Ishikawa (cell line): Measurements from ENCODE around the gene PRX.

Experiments
- CEBPB ChIP-seq: IDR thresholded peaks from 2 replicates; pipeline ENCODE4 v1.6.1; 2012
- CREB1 ChIP-seq: IDR thresholded peaks from 2 replicates; pipeline ENCODE4 v1.6.1; 2012; ENCODE audit warnings: low read depth
- EGR1 ChIP-seq: IDR thresholded peaks from 2 replicates; pipeline ENCODE4 v1.6.1; 2012
- EP300 ChIP-seq: IDR thresholded peaks from 2 replicates; pipeline ENCODE4 v1.6.1; 2012; ENCODE audit warnings: borderline replicate concordance
- FOXM1 ChIP-seq: IDR thresholded peaks from 2 replicates; pipeline ENCODE4 v1.6.1; 2012; ENCODE audit warnings: low read depth, borderline replicate concordance
- NFIC ChIP-seq: IDR thresholded peaks from 2 replicates; pipeline ENCODE4 v1.6.1; 2012
- RAD21 ChIP-seq: IDR thresholded peaks from 2 replicates; pipeline ENCODE4 v1.6.1; 2012; ENCODE audit warnings: low read depth
- REST ChIP-seq: IDR thresholded peaks from 2 replicates; pipeline ENCODE4 v1.6.1; 2012; ENCODE audit warnings: low read depth, mild to moderate bottlenecking
- TAF1 ChIP-seq: IDR thresholded peaks from 2 replicates; pipeline ENCODE4 v1.6.1; 2012; ENCODE audit warnings: low read depth, mild to moderate bottlenecking
- TCF12 ChIP-seq: IDR thresholded peaks from 2 replicates; pipeline ENCODE4 v1.6.1; 2012; ENCODE audit warnings: low read depth
- TEAD4 ChIP-seq: IDR thresholded peaks from 2 replicates; pipeline ENCODE4 v1.6.1; 2012
- USF1 ChIP-seq: IDR thresholded peaks from 2 replicates; pipeline ENCODE4 v1.6.1; 2012
- YY1 ChIP-seq: IDR thresholded peaks from 2 replicates; pipeline ENCODE4 v1.6.1; 2012; ENCODE audit warnings: low read depth
- ZBTB7A ChIP-seq: IDR thresholded peaks from 2 replicates; pipeline ENCODE4 v1.6.1; 2012; ENCODE audit warnings: low read depth
- TF ChIP-seq, protein P1 (sequence below): IDR thresholded peaks from 2 replicates; pipeline ENCODE4 v1.6.1; 2012

PRX gene

GRCh38 chr19:40431698-40432097 lies 18.5 kb upstream of the PRX start:
- TF ChIP-seq USF1 (no peak), CREB1 (no peak), TEAD4 (no peak), EP300 (no peak), TAF1 (no peak), EGR1 (no peak), CEBPB (no peak), ZBTB7A (no peak)
- TF ChIP-seq, protein P1, sequence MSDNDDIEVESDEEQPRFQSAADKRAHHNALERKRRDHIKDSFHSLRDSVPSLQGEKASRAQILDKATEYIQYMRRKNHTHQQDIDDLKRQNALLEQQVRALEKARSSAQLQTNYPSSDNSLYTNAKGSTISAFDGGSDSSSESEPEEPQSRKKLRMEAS: no peak

- TF ChIP-seq FOXM1: no peak
- TF ChIP-seq, protein P1: peak; percentile 32; the same call in 1 of the 2 replicates
- TF ChIP-seq CREB1: no peak; the same call in 1 of the 2 replicates
- no peak; the same call in 1 of the 2 replicates for TF ChIP-seq USF1
- TF ChIP-seq TEAD4: no peak
- no peak for TF ChIP-seq REST
- no peak for TF ChIP-seq CEBPB
- peak; percentile 86 for TF ChIP-seq TAF1
- 0 out of 2 replicates have a peak, but pooled peaks have one; percentile 43 for TF ChIP-seq YY1
- no peak for TF ChIP-seq RAD21
- TF ChIP-seq EP300: 0 out of 2 replicates have a peak, but pooled peaks have one; percentile 9
- peak; percentile 87 for TF ChIP-seq EGR1
- TF ChIP-seq NFIC: no peak
- peak; percentile 59 for TF ChIP-seq TCF12
- TF ChIP-seq ZBTB7A: peak; percentile 78; the same call in 1 of the 2 replicates
These were observed 12.5 kb upstream of the PRX start, which contains the start of gene SERTAD1 for GRCh38 chr19:40425450-40426287. TSS of gene SERTAD1 (minus strand) at chr19:40425992. CDS start at chr19:40423546, 2,446 bp downstream.

GRCh38 chr19:40424637-40425449 lies 11.7 kb upstream of the PRX start:
- TF ChIP-seq TEAD4 (peak; percentile 29; the same call in 1 of the 2 replicates), RAD21 (no peak)

DNA sequence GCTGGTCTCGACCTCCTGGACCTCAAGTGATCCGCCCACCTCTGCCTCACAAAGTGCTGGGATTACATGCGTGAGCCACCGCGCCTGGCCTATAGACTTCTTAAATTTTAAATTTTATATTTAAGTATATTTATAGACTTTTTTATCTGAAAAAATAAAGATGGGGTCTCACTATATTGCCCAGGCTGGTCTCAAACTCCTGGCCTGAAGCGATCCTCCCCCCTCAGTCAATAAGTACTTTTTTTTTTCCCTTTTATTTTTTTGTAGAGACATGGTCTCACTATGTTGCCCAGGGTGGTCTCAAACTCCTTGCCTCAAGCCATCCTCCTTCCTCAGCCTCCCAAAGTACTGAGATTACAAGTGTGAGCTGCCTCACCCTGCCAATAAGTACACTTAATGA lies 10.8 kb upstream of the PRX start:
- TF ChIP-seq REST: no peak
- no peak for TF ChIP-seq YY1
- no peak for TF ChIP-seq ZBTB7A
- no peak for TF ChIP-seq CREB1
- TF ChIP-seq TCF12: no peak
- no peak for TF ChIP-seq RAD21
- TF ChIP-seq, protein P1: no peak
- no peak for TF ChIP-seq EP300
- no peak for TF ChIP-seq FOXM1
- TF ChIP-seq USF1: no peak
- no peak for TF ChIP-seq NFIC
- TF ChIP-seq TEAD4: no peak
- TF ChIP-seq TAF1: no peak
- TF ChIP-seq CEBPB: no peak
- TF ChIP-seq EGR1: no peak
